Endothelial cell of umbilical vein (primary cell): Measurements from ENCODE around the gene FHIP2A. TPM values are rescaled to one million over a fixed set of nuclear protein-coding genes. Genes with fewer than 3 reads are reported as not detected.

Experiments
- BruUV-seq: library from RNA; stranded (reverse); fragments of 400-500 nt; replicated peaks from 2 replicates; lab custom pipeline; 2021; lab: Mats Ljungman, UMichigan
- CTCF ChIA-PET: fragments of 300-600, 350-600 bp; sonication (Branson Sonifier 250); formaldehyde crosslinking; loops from one replicate; lab custom pipeline; 2021; ENCODE audit warnings: antibody characterized with exemption, inconsistent platforms; lab: Charles Lee
- POLR2A ChIA-PET: fragments of 300-600, 350-600 bp; sonication (Branson Sonifier 250); formaldehyde crosslinking; loops from one replicate; lab custom pipeline; 2021; ENCODE audit warnings: antibody characterized with exemption, inconsistent platforms; lab: Charles Lee
- DNase-seq: peaks from one replicate; pipeline ENCODE4 v3.0.0-alpha.2; 2011; ENCODE audit warnings: low read depth, low spot score
- FAIRE-seq: peaks from 2 replicates; lab custom pipeline; 2011; peaks lifted over from hg19 to GRCh38; lab: Jason Lieb, UNC
- H2AFZ ChIP-seq: 2 replicates; pipeline ENCODE4 v1.6.0; 2012; ENCODE audit warnings: low read depth, low read length, control low read depth, inconsistent platforms
- H3K27ac ChIP-seq: 2 replicates; pipeline ENCODE4 v1.5.1; 2011; ENCODE audit warnings: low read depth, mild to moderate bottlenecking, control low read depth, low read length, moderate library complexity; ENCODE audit not compliant: insufficient read depth
- H3K27me3 ChIP-seq, 2 experiments: 2 replicates each; pipeline versions ENCODE4 v1.6.0 to v1.6.1; 2011; ENCODE audit warnings: low read length in 2 of 2, mixed read lengths in 1 of 2; ENCODE audit not compliant: control insufficient read depth in 2 of 2, insufficient read depth in 2 of 2
- H3K36me3 ChIP-seq, 2 experiments: 2 replicates in 1 of 2; 3 replicates in 1 of 2; pipeline ENCODE4 v1.5.1; 2011; ENCODE audit warnings: low read length in 2 of 2, mild to moderate bottlenecking in 1 of 2, moderate library complexity in 1 of 2; ENCODE audit not compliant: control insufficient read depth in 2 of 2, insufficient read depth in 2 of 2; ENCODE audit errors: extremely low read depth in 1 of 2
- H3K4me1 ChIP-seq: 3 replicates; pipeline ENCODE4 v1.5.1; 2011; ENCODE audit warnings: mild to moderate bottlenecking, low read length; ENCODE audit not compliant: control insufficient read depth, insufficient read depth; ENCODE audit errors: extremely low read depth
- H3K4me2 ChIP-seq: 2 replicates; pipeline ENCODE4 v1.6.1; 2011; ENCODE audit warnings: low read length, control low read depth, mixed read lengths; ENCODE audit not compliant: insufficient read depth
- H3K4me3 ChIP-seq, 3 experiments: fragments of 200-600 bp in 1 of 3; sonication (generic), shearing (Covaris generic) in 1 of 3; replicated peaks in 1 of 3; 2 replicates each; pipeline ENCODE4 v1.5.1; 2011 to 2016; ENCODE audit warnings: control low read depth in 3 of 3, low read length in 3 of 3, mild to moderate bottlenecking in 2 of 3, inconsistent platforms in 1 of 3, low read depth in 1 of 3, moderate library complexity in 1 of 3; ENCODE audit not compliant: insufficient read depth in 1 of 3
- H3K79me2 ChIP-seq: 2 replicates; pipeline ENCODE4 v1.6.0; 2012; ENCODE audit warnings: low read length, inconsistent platforms; ENCODE audit not compliant: control insufficient read depth, insufficient read depth
- H3K9ac ChIP-seq: replicated peaks from 2 replicates; pipeline ENCODE3; 2011; ENCODE audit warnings: low read length, control low read depth; ENCODE audit not compliant: insufficient read depth; ENCODE audit errors: extremely low read depth
- H3K9me1 ChIP-seq: replicated peaks from 3 replicates; pipeline ENCODE4 v1.6.0; 2011; ENCODE audit warnings: mild to moderate bottlenecking, low read length; ENCODE audit not compliant: control insufficient read depth, insufficient read depth; ENCODE audit errors: extremely low read depth
- H3K9me3 ChIP-seq: replicated peaks from 2 replicates; pipeline ENCODE4 v1.5.1; 2012; ENCODE audit warnings: low read length, inconsistent platforms; ENCODE audit not compliant: control insufficient read depth, insufficient read depth
- H4K20me1 ChIP-seq: replicated peaks from 2 replicates; pipeline ENCODE3; 2011; ENCODE audit warnings: mild to moderate bottlenecking, low read length; ENCODE audit not compliant: control insufficient read depth, insufficient read depth; ENCODE audit errors: extremely low read depth
- EZH2 ChIP-seq: IDR thresholded peaks from 2 replicates; pipeline ENCODE4 v1.6.1; 2012; ENCODE audit warnings: borderline replicate concordance, low read depth, mild to moderate bottlenecking, moderate library complexity, low read length, inconsistent platforms; ENCODE audit not compliant: severe bottlenecking
- FOS ChIP-seq: IDR thresholded peaks from 2 replicates; pipeline ENCODE4 v1.6.1; 2011; ENCODE audit warnings: mild to moderate bottlenecking, low read length, moderate library complexity, borderline replicate concordance; ENCODE audit not compliant: insufficient read depth
- GATA2 ChIP-seq: IDR thresholded peaks from 2 replicates; pipeline ENCODE4 v1.7.0; 2011; ENCODE audit warnings: low read depth, mild to moderate bottlenecking, moderate library complexity, mixed read lengths, low read length; ENCODE audit not compliant: insufficient read length, insufficient read depth
- JUN ChIP-seq: IDR thresholded peaks from 2 replicates; pipeline ENCODE4 v1.6.1; 2011; ENCODE audit warnings: borderline replicate concordance, low read depth; ENCODE audit not compliant: insufficient read length, insufficient read depth
- MYC ChIP-seq: IDR thresholded peaks from one replicate; pipeline ENCODE4 v1.6.1; 2011; ENCODE audit warnings: mild to moderate bottlenecking, low read depth, low read length
- POLR2A ChIP-seq: IDR thresholded peaks from 2 replicates; pipeline ENCODE4 v1.6.1; 2012; ENCODE audit warnings: low read depth, mild to moderate bottlenecking, control low read depth, low read length
- POLR2AphosphoS5 ChIP-seq: IDR thresholded peaks from 2 replicates; pipeline ENCODE4 v1.6.1; 2012; ENCODE audit warnings: low read depth, mild to moderate bottlenecking, control low read depth, low read length, moderate library complexity; ENCODE audit not compliant: insufficient read depth
- dilution Hi-C: fragments of 300-500 bp; cut with MboI; formaldehyde crosslinking; loops from one replicate; pipeline ENCODE4 v1.15.0; 2019; ENCODE audit warnings: low sequenced_read_pairs; ENCODE audit not compliant: extremely low pct_ligation_motif_present
- intact Hi-C: fragments of 100-400 bp; cut with micrococcal nuclease; formaldehyde crosslinking; loops from one replicate; pipeline ENCODE4 v1.10.0; 2022
- polyA plus RNA-seq, 4 experiments: library from polyadenylated mRNA; depleted of rRNA in 3 of 4; stranded (reverse) in 3 of 4; unstranded in 1 of 4; fragments of >200 nt; gene quantifications; 2 replicates each; pipeline versions ENCODE4 v1.2.1 to v1.2.3, GENCODE V29; 2011 to 2012; ENCODE audit warnings: missing spikeins in 1 of 4
- total RNA-seq: library from RNA; stranded (reverse); gene quantifications from 2 replicates; pipeline ENCODE4 v1.2.3, GENCODE V29; 2021
- TF ChIP-seq, protein P1 (sequence below), 2 donors: IDR thresholded peaks; 1 replicate in 1 of 2; 2 replicates in 1 of 2; pipeline ENCODE4 v1.5.1; 2011; ENCODE audit warnings: low read length in 2 of 2, mild to moderate bottlenecking in 2 of 2, moderate library complexity in 2 of 2, control low read depth in 1 of 2, inconsistent platforms in 1 of 2, low read depth in 1 of 2; ENCODE audit not compliant: insufficient read depth in 1 of 2; ENCODE audit errors: extremely low read depth in 1 of 2
- TF ChIP-seq, protein P2 (sequence below): IDR thresholded peaks from 2 replicates; pipeline ENCODE4 v1.6.1; 2011; ENCODE audit not compliant: insufficient read depth, insufficient read length

The FHIP2A gene
- total and polyA plus RNA-seq, 2 donors (not counting 3 experiments of a cell fraction or from before 2014, with no cell fraction given) = 13.3 to 39.6 TPM

DNA sequence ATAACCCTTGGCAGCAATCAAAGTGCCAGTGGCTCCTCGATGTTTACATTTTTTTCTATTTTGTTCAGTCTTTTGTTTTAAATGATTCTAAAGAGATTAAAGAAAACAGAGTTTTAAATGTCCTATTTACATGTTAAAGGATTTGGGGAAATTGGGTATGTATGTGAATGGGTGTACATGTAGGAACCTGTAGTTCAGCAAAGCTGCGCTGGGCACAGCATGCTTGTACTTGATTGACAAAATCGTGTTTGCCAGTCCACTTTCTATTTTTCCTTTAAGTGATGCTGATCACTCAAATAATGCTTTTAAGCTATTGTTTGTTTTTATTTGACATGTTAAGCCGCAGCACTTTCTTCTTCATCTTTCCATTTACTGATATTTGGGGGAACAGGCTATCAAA is 40.9 kb downstream of the FHIP2A start:
- no peaks in the 10 kb centered on the region for H3K27me3 ChIP-seq
- H3K4me2 ChIP-seq = no peak overlapping the region
- FAIRE-seq (no peak), DNase-seq (no peak)
- intact Hi-C loops (no loop called here), dilution Hi-C loops (no loop called here)
- no peaks in the 10 kb centered on the region for H3K79me2 ChIP-seq
- H3K4me1 ChIP-seq = peaks cover 3% of the 10 kb centered on the region
- H2AFZ ChIP-seq = no peak overlapping the region
- no peak for TF ChIP-seq POLR2AphosphoS5
- TF ChIP-seq MYC = no peak
- no peak for TF ChIP-seq GATA2
- TF ChIP-seq JUN = no peak
- TF ChIP-seq, protein P1, sequence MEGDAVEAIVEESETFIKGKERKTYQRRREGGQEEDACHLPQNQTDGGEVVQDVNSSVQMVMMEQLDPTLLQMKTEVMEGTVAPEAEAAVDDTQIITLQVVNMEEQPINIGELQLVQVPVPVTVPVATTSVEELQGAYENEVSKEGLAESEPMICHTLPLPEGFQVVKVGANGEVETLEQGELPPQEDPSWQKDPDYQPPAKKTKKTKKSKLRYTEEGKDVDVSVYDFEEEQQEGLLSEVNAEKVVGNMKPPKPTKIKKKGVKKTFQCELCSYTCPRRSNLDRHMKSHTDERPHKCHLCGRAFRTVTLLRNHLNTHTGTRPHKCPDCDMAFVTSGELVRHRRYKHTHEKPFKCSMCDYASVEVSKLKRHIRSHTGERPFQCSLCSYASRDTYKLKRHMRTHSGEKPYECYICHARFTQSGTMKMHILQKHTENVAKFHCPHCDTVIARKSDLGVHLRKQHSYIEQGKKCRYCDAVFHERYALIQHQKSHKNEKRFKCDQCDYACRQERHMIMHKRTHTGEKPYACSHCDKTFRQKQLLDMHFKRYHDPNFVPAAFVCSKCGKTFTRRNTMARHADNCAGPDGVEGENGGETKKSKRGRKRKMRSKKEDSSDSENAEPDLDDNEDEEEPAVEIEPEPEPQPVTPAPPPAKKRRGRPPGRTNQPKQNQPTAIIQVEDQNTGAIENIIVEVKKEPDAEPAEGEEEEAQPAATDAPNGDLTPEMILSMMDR (IDR thresholded peaks at IDR 0.05; ENCODE audit: extremely low read depth in 1 of 2, insufficient read depth in 1 of 2, low read depth in 1 of 2, low read length in 2 of 2) = no peak
- TF ChIP-seq, protein P2, sequence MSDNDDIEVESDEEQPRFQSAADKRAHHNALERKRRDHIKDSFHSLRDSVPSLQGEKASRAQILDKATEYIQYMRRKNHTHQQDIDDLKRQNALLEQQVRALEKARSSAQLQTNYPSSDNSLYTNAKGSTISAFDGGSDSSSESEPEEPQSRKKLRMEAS = no peak
- TF ChIP-seq POLR2A = no peak
- no peak for TF ChIP-seq EZH2
- TF ChIP-seq FOS = no peak
- no peaks in the 10 kb centered on the region for H3K9me1 ChIP-seq
- H4K20me1 ChIP-seq = no peaks in the 10 kb centered on the region
- no peaks in the 10 kb centered on the region for H3K9me3 ChIP-seq
- H3K4me3 ChIP-seq = no peak overlapping the region
- BruUV-seq = no TSS peak
- H3K27ac ChIP-seq = no peak overlapping the region
- no peak overlapping the region for H3K9ac ChIP-seq
- ChIA-PET POLR2A (no interaction called here), CTCF (interaction anchor here (1.7 to 1.8 kb wide), 2 partner anchors 12 to 15 kb away, joined by 5 read pairs; no protein-coding TSS in a partner anchor)
- H3K36me3 ChIP-seq = peaks cover 4 to 13% of the 10 kb centered on the region in 2 experiments
